Activated naive CD4-positive, alpha-beta T cell treated with anti-CD3 and anti-CD28 coated beads, Interleukin-2, amount 10 ng/mL, durations not matched to agents 7 days and 5 days (primary cell): Measurements from ENCODE around the gene RNF168.
A peak's percentile ranks its signal among the peaks of the same experiment; 100 is the strongest.
"Not testable (repeated sequence)": the region's sequence is repeated elsewhere in the genome, so short reads cannot be mapped to it uniquely, and the experiment has no call there.

Experiments used
- CTCF ChIA-PET: fragments of 350-600 bp; sonication (Branson Sonifier 250); formaldehyde crosslinking; loops from one replicate; lab custom pipeline; 2021; ENCODE audit warnings: antibody characterized with exemption; lab: Charles Lee
- DNase-seq: peaks from one replicate; pipeline ENCODE4 v3.0.0-alpha.2; 2020
- H3K27ac Mint-ChIP-seq: one replicate; pipeline ENCODE4 v1.8.0; 2021; ENCODE audit warnings: mild to moderate bottlenecking, moderate library complexity, mixed read lengths
- H3K27me3 Mint-ChIP-seq: one replicate; pipeline ENCODE4 v1.8.0; 2021; ENCODE audit warnings: mild to moderate bottlenecking, mixed read lengths
- H3K36me3 Mint-ChIP-seq: one replicate; pipeline ENCODE4 v1.8.0; 2021; ENCODE audit warnings: mixed read lengths
- H3K4me1 Mint-ChIP-seq: one replicate; pipeline ENCODE4 v1.8.0; 2021; ENCODE audit warnings: mixed read lengths
- H3K4me3 Mint-ChIP-seq: one replicate; pipeline ENCODE4 v1.8.0; 2021; ENCODE audit warnings: mild to moderate bottlenecking, moderate library complexity, mixed read lengths
- H3K9me3 Mint-ChIP-seq: one replicate; pipeline ENCODE4 v1.8.0; 2021; ENCODE audit warnings: mixed read lengths

The RNF168 gene

GRCh38 chr3:196431181-196432136 is 72.1 kb downstream of the RNF168 start:
- no peak for DNase-seq
- Mint-ChIP-seq H3K27me3 (peaks cover 6% of the 10 kb centered on the region), H3K4me3 (peak overlapping the region; percentile 71), H3K4me1 (peaks cover 22% of the 10 kb centered on the region), H3K27ac (peak overlapping the region; percentile 78), H3K36me3 (peaks cover 13% of the 10 kb centered on the region), H3K9me3 (no peaks in the 10 kb centered on the region)
- CTCF ChIA-PET, result interaction anchor here (1.7 kb wide), 1 partner anchor 91 kb away, joined by 5 read pairs; no protein-coding TSS in a partner anchor

GRCh38 chr3:196428041-196428440 is 75.5 kb downstream of the RNF168 start:
- Mint-ChIP-seq H3K36me3 (peaks cover 20% of the 10 kb centered on the region), H3K27ac (no peak overlapping the region), H3K9me3 (no peaks in the 10 kb centered on the region), H3K27me3 (no peaks in the 10 kb centered on the region), H3K4me1 (peaks cover 17% of the 10 kb centered on the region), H3K4me3 (no peak overlapping the region)
- CTCF ChIA-PET, result interaction anchor here (0.6 to 1.2 kb wide), 2 partner anchors 15 to 999 kb away, joined by 3 to 4 read pairs; no protein-coding TSS in a partner anchor
- DNase-seq, result no peak

- H3K4me1 Mint-ChIP-seq, H3K27me3 Mint-ChIP-seq, H3K9me3 Mint-ChIP-seq, H3K27ac Mint-ChIP-seq, DNase-seq, CTCF ChIA-PET, H3K4me3 Mint-ChIP-seq: not testable (repeated sequence)
- peaks cover 15% of the 10 kb centered on the region for H3K36me3 Mint-ChIP-seq
Observed at GRCh38 chr3:196424421-196424820, 79.1 kb downstream of the RNF168 start.

- H3K9me3 Mint-ChIP-seq, result no peaks in the 10 kb centered on the region
- no peak overlapping the region for H3K27ac Mint-ChIP-seq
- no peak overlapping the region for H3K4me3 Mint-ChIP-seq
- DNase-seq, result no peak
- peaks cover 15% of the 10 kb centered on the region for H3K36me3 Mint-ChIP-seq
- H3K27me3 Mint-ChIP-seq, result no peaks in the 10 kb centered on the region
- H3K4me1 Mint-ChIP-seq, result no peaks in the 10 kb centered on the region
- CTCF ChIA-PET, result no interaction called here
Observed at GRCh38 chr3:196423044-196423781, 80.4 kb downstream of the RNF168 start.

- CTCF ChIA-PET, result interaction anchor here (1.0 kb wide), 1 partner anchor 14 kb away, joined by 3 read pairs; no protein-coding TSS in a partner anchor
- H3K4me3 Mint-ChIP-seq, H3K27me3 Mint-ChIP-seq, H3K4me1 Mint-ChIP-seq, H3K27ac Mint-ChIP-seq, H3K9me3 Mint-ChIP-seq, H3K36me3 Mint-ChIP-seq, DNase-seq: not testable (repeated sequence)
Observed at GRCh38 chr3:196421668-196422067, 81.9 kb downstream of the RNF168 start.

GRCh38 chr3:196419386-196419785 is 84.2 kb downstream of the RNF168 start:
- H3K4me1 Mint-ChIP-seq, result peaks cover 4% of the 10 kb centered on the region
- H3K4me3 Mint-ChIP-seq, result no peak overlapping the region
- H3K36me3 Mint-ChIP-seq, result peaks cover 2% of the 10 kb centered on the region
- DNase-seq, result no peak
- CTCF ChIA-PET, result no interaction called here
- H3K27me3 Mint-ChIP-seq, result no peaks in the 10 kb centered on the region
- no peaks in the 10 kb centered on the region for H3K9me3 Mint-ChIP-seq
- no peak overlapping the region for H3K27ac Mint-ChIP-seq
